SK-N-SH (cell line): Measurements from ENCODE around the gene AMIGO1. TPM values are rescaled to one million over a fixed set of nuclear protein-coding genes. Genes with fewer than 3 reads are reported as not detected.
"Not testable (repeated sequence)": the region's sequence is repeated elsewhere in the genome, so short reads cannot be mapped to it uniquely, and the experiment has no call there.

ENCODE experiments used
- CTCF ChIA-PET: fragments of 300-600, 350-600 bp; formaldehyde crosslinking; extraction: SDS; loops from one replicate; lab custom pipeline; 2021; lab: Yijun Ruan, JAX
- POLR2A ChIA-PET: fragments of 350-600 bp; sonication (Branson Sonifier 250); formaldehyde crosslinking; extraction: SDS; loops from one replicate; lab custom pipeline; 2020; ENCODE audit warnings: antibody characterized with exemption, inconsistent platforms; lab: Yijun Ruan, JAX
- DNase-seq: peaks from one replicate; pipeline ENCODE4 v3.0.0; 2012
- H2AFZ ChIP-seq: fragments of 200-600 bp; sonication (generic); 2 replicates; pipeline ENCODE4 v1.8.1; 2016; ENCODE audit warnings: antibody characterized with exemption, mild to moderate bottlenecking, low read depth
- H3F3A ChIP-seq: fragments of 200-600 bp; sonication (generic); replicated peaks from 2 replicates; pipeline ENCODE3; 2016; ENCODE audit warnings: antibody characterized with exemption, mild to moderate bottlenecking; ENCODE audit not compliant: insufficient read depth
- H3K27ac ChIP-seq, 2 experiments: fragments of 200-500 bp in 1 of 2; fragments of 200-600 bp in 1 of 2; sonication (Bioruptor generic) in 1 of 2; sonication (generic), shearing (Covaris generic) in 1 of 2; 2 replicates each; pipeline versions ENCODE4 v1.5.1 to v1.6.1; 2014 to 2016; ENCODE audit warnings: low read depth in 2 of 2, inconsistent platforms in 1 of 2, low read length in 1 of 2, mild to moderate bottlenecking in 1 of 2, mixed read lengths in 1 of 2
- H3K27me3 ChIP-seq: fragments of 200-600 bp; sonication (generic), shearing (Covaris generic); 2 replicates; pipeline ENCODE4 v1.6.1; 2016; ENCODE audit warnings: mixed run types; ENCODE audit not compliant: insufficient read depth
- H3K36me3 ChIP-seq, 2 experiments: fragments of 200-500 bp in 1 of 2; fragments of 200-600 bp in 1 of 2; sonication (Bioruptor generic) in 1 of 2; sonication (generic) in 1 of 2; replicated peaks in 1 of 2; 2 replicates each; pipeline versions ENCODE3 to v1.5.1; 2014 to 2016; ENCODE audit warnings: low read length in 1 of 2, mild to moderate bottlenecking in 1 of 2; ENCODE audit not compliant: insufficient read depth in 2 of 2, control insufficient read depth in 1 of 2
- H3K4me1 ChIP-seq, 2 experiments: fragments of 200-500 bp in 1 of 2; fragments of 200-600 bp in 1 of 2; sonication (Bioruptor generic) in 1 of 2; sonication (generic), shearing (Covaris generic) in 1 of 2; 2 replicates each; pipeline versions ENCODE4 v1.5.1 to v1.6.1; 2014 to 2016; ENCODE audit warnings: low read depth in 1 of 2, low read length in 1 of 2, mixed run types in 1 of 2; ENCODE audit not compliant: insufficient read depth in 2 of 2, control insufficient read depth in 1 of 2
- H3K4me2 ChIP-seq: fragments of 200-600 bp; sonication (generic), shearing (Covaris generic); 2 replicates; pipeline ENCODE4 v1.6.1; 2017; ENCODE audit warnings: mixed run types
- H3K4me3 ChIP-seq, 2 experiments: fragments of 200-500 bp in 1 of 2; fragments of 200-600 bp in 1 of 2; sonication (Bioruptor generic) in 1 of 2; sonication (generic), shearing (Covaris generic) in 1 of 2; 2 replicates each; pipeline versions ENCODE4 v1.5.1 to v1.8.1; 2014 to 2016; ENCODE audit warnings: low read depth in 2 of 2, inconsistent platforms in 1 of 2, low read length in 1 of 2, mild to moderate bottlenecking in 1 of 2, mixed read lengths in 1 of 2, moderate library complexity in 1 of 2
- H3K79me2 ChIP-seq: fragments of 200-600 bp; sonication (generic); 2 replicates; pipeline ENCODE4 v1.8.1; 2017; ENCODE audit warnings: mild to moderate bottlenecking; ENCODE audit not compliant: insufficient read depth
- H3K9ac ChIP-seq: fragments of 200-600 bp; sonication (generic); 2 replicates; pipeline ENCODE4 v1.6.1; 2017; ENCODE audit warnings: mixed run types
- H3K9me2 ChIP-seq: fragments of 200-600 bp; sonication (generic); 2 replicates; pipeline ENCODE4 v1.6.1; 2017; ENCODE audit warnings: mixed run types
- H3K9me3 ChIP-seq: fragments of 200-600 bp; sonication (generic); 2 replicates; pipeline ENCODE4 v1.6.1; 2017; ENCODE audit warnings: mixed run types, mild to moderate bottlenecking, moderate library complexity
- H4K20me1 ChIP-seq: fragments of 200-600 bp; sonication (generic); 2 replicates; pipeline ENCODE4 v1.6.1; 2017; ENCODE audit warnings: mild to moderate bottlenecking, mixed run types; ENCODE audit not compliant: insufficient read depth
- ELF1 ChIP-seq: IDR thresholded peaks from 2 replicates; pipeline ENCODE4 v1.4.0; 2012
- EZH2phosphoT487 ChIP-seq: fragments of 200-600 bp; sonication (generic); IDR thresholded peaks from 2 replicates; pipeline ENCODE4 v1.6.1; 2017; ENCODE audit warnings: low read depth, mixed run types, mild to moderate bottlenecking, antibody characterized with exemption, moderate library complexity, borderline replicate concordance
- FOSL2 ChIP-seq: IDR thresholded peaks from 2 replicates; pipeline ENCODE4 v1.4.0; 2012; ENCODE audit warnings: low read depth, mild to moderate bottlenecking, moderate library complexity, borderline replicate concordance
- GATA2 ChIP-seq: sonication (generic); formaldehyde crosslinking; IDR thresholded peaks from 2 replicates; pipeline ENCODE4 v1.5.0; 2020; ENCODE audit warnings: mild to moderate bottlenecking, missing genetic modification reagents
- MXI1 ChIP-seq: IDR thresholded peaks from 2 replicates; pipeline ENCODE4 v1.6.1; 2012; ENCODE audit warnings: mild to moderate bottlenecking, low read depth, low read length, improper control_type of control experiment
- NFIC ChIP-seq: IDR thresholded peaks from 2 replicates; pipeline ENCODE4 v1.4.0; 2012; ENCODE audit warnings: borderline replicate concordance
- NRF1 ChIP-seq: IDR thresholded peaks from 2 replicates; pipeline ENCODE4 v1.6.1; 2012; ENCODE audit warnings: low read depth, mild to moderate bottlenecking, low read length
- POLR2AphosphoS5 ChIP-seq: IDR thresholded peaks from 2 replicates; pipeline ENCODE4 v1.6.1; 2012; ENCODE audit warnings: low read depth, low read length
- RCOR1 ChIP-seq: fragments of 150-350 bp; IDR thresholded peaks from 2 replicates; pipeline ENCODE4 v1.6.1; 2017; ENCODE audit warnings: antibody characterized with exemption, low read length
- REST ChIP-seq: IDR thresholded peaks from 2 replicates; pipeline ENCODE4 v1.6.1; 2012; ENCODE audit warnings: mild to moderate bottlenecking, low read depth, low read length, moderate library complexity
- SIN3A ChIP-seq: IDR thresholded peaks from 2 replicates; pipeline ENCODE4 v1.6.1; 2012; ENCODE audit warnings: low read depth, mild to moderate bottlenecking, low read length, moderate library complexity, borderline replicate concordance
- SMC3 ChIP-seq: IDR thresholded peaks from 2 replicates; pipeline ENCODE4 v1.6.1; 2012; ENCODE audit warnings: low read depth, low read length, improper control_type of control experiment
- TAF1 ChIP-seq: IDR thresholded peaks from 2 replicates; pipeline ENCODE4 v1.6.1; 2012; ENCODE audit warnings: low read depth, mild to moderate bottlenecking, low read length, moderate library complexity, borderline replicate concordance
- TEAD4 ChIP-seq: IDR thresholded peaks from 2 replicates; pipeline ENCODE4 v1.4.0; 2012; ENCODE audit warnings: mild to moderate bottlenecking, borderline replicate concordance; ENCODE audit not compliant: insufficient read depth
- USF1 ChIP-seq: IDR thresholded peaks from 2 replicates; pipeline ENCODE4 v1.4.0; 2012; ENCODE audit warnings: low read depth, borderline replicate concordance
- YY1 ChIP-seq: IDR thresholded peaks from 2 replicates; pipeline ENCODE4 v1.4.0; 2012; ENCODE audit warnings: low read depth, mild to moderate bottlenecking
- WGBS: methylation state at CpG from one replicate; pipeline ENCODE4 v1.1.6; 2017; ENCODE audit warnings: low lambda C conversion rate; 5-methylcytosine and 5-hydroxymethylcytosine counted together
- polyA plus RNA-seq, 3 experiments: library from polyadenylated mRNA; depleted of rRNA; stranded (reverse); fragments of >200 nt; gene quantifications; 2 replicates each; pipeline ENCODE4 v1.2.3, GENCODE V29; 2012

Gene AMIGO1
- polyA plus RNA-seq, 1 of the 3 experiments (the other 2 are of a cell fraction), result 0.95 TPM

GRCh38 chr1:109475261-109475660 lies 34.3 kb downstream of the AMIGO1 start:
- ChIA-PET CTCF (interaction anchor here (0.8 to 2.1 kb wide), 2 partner anchors 18 to 57 kb away, joined by 4 to 10 read pairs; partner anchors contain the start of gene CYB561D1), POLR2A (no interaction called here)
- H3K79me2 ChIP-seq, result no peaks in the 10 kb centered on the region
- peaks cover 90% of the 10 kb centered on the region for H3K27me3 ChIP-seq
- no peak overlapping the region for H3K27ac ChIP-seq
- H3F3A ChIP-seq, result no peaks in the 10 kb centered on the region
- H3K9me2 ChIP-seq, result no peaks in the 10 kb centered on the region
- H3K9me3 ChIP-seq, result no peaks in the 10 kb centered on the region
- no peak overlapping the region for H3K9ac ChIP-seq
- no peak overlapping the region for H3K4me2 ChIP-seq
- H2AFZ ChIP-seq, result no peak overlapping the region
- H3K36me3 ChIP-seq, result no peaks in the 10 kb centered on the region
- no peak overlapping the region for H3K4me3 ChIP-seq
- H4K20me1 ChIP-seq, result no peaks in the 10 kb centered on the region
- WGBS, result 52% methylated on average over 9 of the region's 9 CpGs
- DNase-seq, result no peak
- no peak for TF ChIP-seq GATA2 (CRISPR knock-in tag)
- no peak for TF ChIP-seq MXI1
- TF ChIP-seq NFIC, result no peak
- no peak for TF ChIP-seq TEAD4
- no peak for TF ChIP-seq USF1
- no peak for TF ChIP-seq NRF1
- TF ChIP-seq TAF1, result no peak
- H3K4me1 ChIP-seq, result no peaks in the 10 kb centered on the region; a peak in 1 of 4 replicates

GRCh38 chr1:109474697-109475096 lies 34.8 kb downstream of the AMIGO1 start:
- TF ChIP-seq FOSL2 (no peak), SMC3 (no peak), TAF1 (no peak), EZH2phosphoT487 (no peak), NRF1 (no peak), ELF1 (no peak), REST (no peak), POLR2AphosphoS5 (no peak), SIN3A (no peak), YY1 (no peak), RCOR1 (no peak)
- CTCF ChIA-PET, result interaction anchor here (1.5 to 2.1 kb wide), 2 partner anchors 26 to 58 kb away, joined by 3 to 10 read pairs; no protein-coding TSS in a partner anchor
- H3F3A ChIP-seq, result no peaks in the 10 kb centered on the region
- POLR2A ChIA-PET, result no interaction called here
- H3K9me2 ChIP-seq, result no peaks in the 10 kb centered on the region
- peaks cover 93% of the 10 kb centered on the region for H3K27me3 ChIP-seq
- no peak overlapping the region for H3K4me2 ChIP-seq
- no peaks in the 10 kb centered on the region for H3K9me3 ChIP-seq
- DNase-seq, result no peak
- H3K79me2 ChIP-seq, result no peaks in the 10 kb centered on the region
- H3K9ac ChIP-seq, result no peak overlapping the region
- H3K36me3 ChIP-seq, result no peaks in the 10 kb centered on the region
- no peak overlapping the region for H3K27ac ChIP-seq
- no peak overlapping the region for H2AFZ ChIP-seq
- H3K4me3 ChIP-seq, result no peak overlapping the region
- H3K4me1 ChIP-seq, result no peaks in the 10 kb centered on the region; a peak in 1 of 4 replicates
- WGBS, result 16% methylated on average over 1 of the region's 1 CpG
- H4K20me1 ChIP-seq, result no peaks in the 10 kb centered on the region

- CTCF ChIA-PET, result interaction anchor here (0.8 to 1.5 kb wide), 6 partner anchors 10 to 59 kb away, joined by 3 to 6 read pairs (median 3); partner anchors contain the start of gene ATXN7L2
- 32% methylated on average over 12 of the region's 12 CpGs for WGBS
- H3K36me3 ChIP-seq, H3K9me2 ChIP-seq, POLR2A ChIA-PET, H3F3A ChIP-seq, H3K9me3 ChIP-seq, H3K9ac ChIP-seq, H3K79me2 ChIP-seq, H3K4me2 ChIP-seq, H3K27ac ChIP-seq, H3K4me1 ChIP-seq, H2AFZ ChIP-seq, H4K20me1 ChIP-seq, H3K4me3 ChIP-seq: not testable (repeated sequence)
- H3K27me3 ChIP-seq, result peaks cover 93% of the 10 kb centered on the region
- DNase-seq, result peak; percentile 3
Measured at GRCh38 chr1:109473284-109474057, 36.1 kb downstream of the AMIGO1 start.
